ENCODE results near the gene SIT1.

The SIT1 gene

DNA sequence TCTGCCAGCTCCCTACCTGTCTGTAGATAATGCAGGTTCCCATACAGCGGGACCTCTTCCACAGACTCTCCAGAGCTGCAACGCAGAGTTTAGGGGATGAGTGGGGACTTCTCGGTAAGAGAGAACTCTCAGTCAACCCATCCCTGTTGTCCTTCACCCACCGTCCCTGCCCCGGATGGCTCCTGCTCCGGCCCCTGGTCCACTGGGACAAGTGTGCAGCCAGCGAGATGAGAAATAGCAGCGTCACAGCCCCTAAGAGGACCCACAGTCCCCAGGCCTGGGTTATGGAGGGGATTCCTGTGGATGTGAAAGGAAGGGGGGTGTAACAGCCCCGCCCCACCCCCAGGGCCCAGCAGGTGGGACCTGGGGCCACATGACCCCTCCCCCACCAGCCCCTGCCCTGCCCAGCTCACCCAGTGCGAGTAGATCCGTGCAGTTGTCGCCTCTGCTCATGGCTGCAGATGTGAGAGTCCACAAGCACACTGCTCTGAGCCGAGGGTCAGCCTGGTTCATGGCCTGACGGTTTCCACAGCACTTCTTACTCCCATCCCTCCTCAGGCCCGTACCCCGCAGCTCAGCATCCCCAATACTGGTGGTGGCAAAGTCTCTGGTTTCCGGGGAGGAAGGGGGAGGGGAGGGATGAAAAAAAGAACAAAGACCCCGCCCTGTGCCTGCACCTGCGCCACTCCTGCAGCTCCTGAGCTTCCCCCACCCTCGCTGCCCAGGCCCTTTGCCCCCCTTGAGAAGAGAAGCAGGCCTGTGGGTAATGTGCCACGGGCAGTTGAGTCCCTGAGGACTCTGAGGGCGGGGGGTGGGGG is at the start of gene SIT1:
SIT1 (minus strand) TSS at position 591 of the 818 bp plus-strand sequence; CDS start at position 513, 78 bp downstream.
- DNase-seq (ENCODE audit: low spot score) = peak; percentile 50

GRCh38 chr9:35700031-35700430 is 49.3 kb upstream of the SIT1 start:
- no peak for DNase-seq (ENCODE audit: low spot score)

DNA sequence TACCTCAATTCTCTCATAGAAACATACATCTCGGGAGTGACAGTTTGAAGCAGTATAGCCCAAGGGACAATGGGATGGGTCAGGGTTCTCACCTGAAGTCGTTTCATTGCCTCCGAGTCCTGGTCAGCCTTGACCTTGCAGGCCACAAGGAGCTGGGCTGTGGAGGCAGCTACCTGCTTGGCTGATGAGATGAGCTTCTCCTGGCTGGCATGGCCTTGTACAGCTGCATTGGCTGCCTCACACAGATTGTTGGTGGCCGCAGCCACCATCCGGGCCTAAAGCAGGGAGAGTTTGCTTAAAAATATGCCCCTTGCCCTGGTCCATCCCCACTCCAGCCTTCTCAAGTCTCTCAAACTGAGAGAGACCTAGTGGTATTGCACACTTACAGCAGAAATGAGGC is 47.5 kb upstream of the SIT1 start:
- no peak for DNase-seq (ENCODE audit: low spot score)

DNA sequence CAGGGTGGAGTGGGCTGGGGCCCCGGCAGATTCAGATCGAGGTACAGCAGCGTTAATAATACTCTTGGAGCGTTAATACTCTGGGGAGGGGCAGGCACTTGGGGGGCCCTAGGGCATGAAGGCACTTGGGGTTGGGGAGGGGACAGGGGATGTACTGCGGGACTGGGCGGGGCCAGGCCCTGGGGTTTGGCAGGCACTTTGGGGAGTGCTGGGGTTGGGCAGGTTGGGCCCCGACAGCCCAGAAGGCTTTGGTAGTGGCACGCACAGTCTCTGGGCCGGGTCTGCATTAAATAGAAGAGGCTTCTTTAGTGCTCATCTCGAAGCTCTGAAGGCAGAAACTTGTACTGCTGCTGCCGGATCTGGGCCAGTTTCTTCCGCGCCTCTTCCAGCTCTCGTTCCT is 46.8 kb upstream of the SIT1 start:
- DNase-seq (ENCODE audit: low spot score) = no peak

DNA sequence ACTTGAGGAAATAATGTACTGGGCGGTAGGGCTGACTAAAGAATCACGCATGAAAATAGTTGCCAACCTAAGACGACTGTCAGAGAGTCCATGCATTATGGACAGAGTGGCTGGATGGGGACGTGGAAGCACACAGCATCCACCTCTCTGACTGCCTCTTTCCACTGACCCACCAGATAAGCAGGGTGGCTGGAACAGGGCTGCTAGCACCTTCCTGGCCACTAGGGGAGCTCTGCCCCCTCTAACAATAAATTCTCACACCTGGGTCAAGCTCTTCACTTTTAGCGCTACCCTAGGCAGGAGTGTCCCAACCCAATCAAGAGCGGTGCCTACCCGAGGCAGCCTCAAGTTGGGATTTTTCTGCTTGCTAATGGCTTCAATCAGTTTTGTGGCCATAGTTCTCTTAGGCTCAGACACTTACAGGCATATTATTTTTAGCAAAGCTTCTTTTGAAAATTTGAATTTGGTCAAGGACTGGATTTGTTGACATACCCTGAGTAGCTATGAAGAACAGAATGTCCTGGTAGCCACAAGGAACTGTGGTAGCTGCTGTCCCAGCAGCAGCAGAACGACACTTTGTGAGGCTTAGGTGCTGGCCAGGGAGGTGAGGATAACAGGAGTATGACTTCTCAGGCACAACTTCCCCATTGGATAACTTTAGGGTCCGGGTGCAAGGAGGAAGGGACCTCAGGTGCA is 45.9 kb upstream of the SIT1 start:
- DNase-seq (ENCODE audit: low spot score) = peak; percentile 78

DNA sequence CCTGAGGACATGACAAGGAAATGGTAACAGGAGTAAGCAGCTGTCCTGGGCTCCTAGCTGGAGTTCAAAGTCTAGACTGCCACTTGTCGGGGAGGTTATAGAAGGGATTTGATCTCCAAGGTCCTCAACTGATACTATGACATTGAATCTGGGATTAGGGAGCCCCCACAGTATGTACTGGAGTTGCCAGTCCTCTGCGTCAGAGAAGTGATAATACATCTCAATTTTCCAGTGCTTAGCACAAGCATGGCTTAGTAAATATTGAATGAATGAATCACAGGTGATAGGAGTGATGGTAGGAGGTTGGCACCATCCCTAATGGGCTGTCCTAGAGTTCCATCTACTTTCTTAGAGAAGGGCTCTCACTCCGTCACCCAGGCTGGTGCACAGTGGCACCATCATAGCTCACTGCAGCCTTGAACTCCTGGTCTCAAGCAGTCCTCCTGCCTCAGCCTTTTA is 45.2 kb upstream of the SIT1 start:
- no peak for DNase-seq (ENCODE audit: low spot score)

GRCh38 chr9:35691757-35692301 is 41.1 kb upstream of the SIT1 start:
- no peak for DNase-seq (ENCODE audit: low spot score)

DNA sequence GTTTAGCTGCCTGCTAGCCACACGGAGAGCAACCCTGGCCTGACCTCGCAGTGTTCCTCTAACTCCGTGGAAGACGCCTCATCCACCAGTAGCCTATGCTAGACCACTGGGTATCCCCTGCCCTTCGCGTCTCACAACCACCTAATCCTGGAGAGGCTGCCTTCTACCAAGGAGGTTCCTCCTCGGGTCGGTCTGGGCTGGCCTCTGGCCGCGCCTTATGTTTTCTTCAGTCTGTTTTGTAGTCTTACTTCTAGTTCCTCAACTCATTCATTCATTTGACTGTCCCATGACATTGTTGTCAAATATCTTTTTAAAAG is 40.6 kb upstream of the SIT1 start:
- no peak for DNase-seq (ENCODE audit: low spot score)

- peak; percentile 46 for DNase-seq (ENCODE audit: low spot score)
Observed at GRCh38 chr9:35690614-35691333, 40.0 kb upstream of the SIT1 start.

- no peak for DNase-seq (ENCODE audit: low spot score)
Observed at GRCh38 chr9:35690294-35690613, 39.5 kb upstream of the SIT1 start.

- no peak for DNase-seq (ENCODE audit: low spot score)
Observed at GRCh38 chr9:35689542-35690293, 39.0 kb upstream of the SIT1 start, which contains the start of gene TPM2. TSS of gene TPM2 (minus strand) at chr9:35689925. CDS start at chr9:35689817, 108 bp downstream.

- DNase-seq (ENCODE audit: low spot score) = no peak
Observed at GRCh38 chr9:35688558-35689541, 38.1 kb upstream of the SIT1 start.

GRCh38 chr9:35687972-35688557 is 37.3 kb upstream of the SIT1 start:
- DNase-seq (ENCODE audit: low spot score) = no peak

GRCh38 chr9:35687306-35687705 is 36.6 kb upstream of the SIT1 start:
- DNase-seq (ENCODE audit: low spot score) = no peak

GRCh38 chr9:35686222-35687203 is 35.8 kb upstream of the SIT1 start:
- DNase-seq (ENCODE audit: low spot score) = no peak

DNA sequence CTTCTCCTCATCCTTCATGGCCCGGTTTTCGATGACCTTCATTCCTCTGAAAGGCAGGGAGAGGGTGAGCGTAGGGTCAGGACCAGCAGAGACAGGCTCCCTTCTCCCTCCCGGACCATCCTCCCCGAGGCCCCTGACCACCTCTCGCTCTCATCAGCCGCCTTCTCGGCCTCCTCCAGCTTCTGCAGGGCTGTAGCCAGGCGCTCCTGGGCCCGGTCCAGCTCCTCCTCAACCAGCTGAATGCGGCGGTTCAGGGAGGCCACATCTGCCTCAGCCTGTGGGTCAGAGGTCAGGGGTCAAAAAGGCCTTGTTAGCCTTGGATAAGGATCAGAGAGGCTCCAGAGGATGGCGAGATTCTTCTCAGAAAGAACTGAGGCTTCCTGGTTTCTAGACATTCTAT is 34.8 kb upstream of the SIT1 start:
- no peak for DNase-seq (ENCODE audit: low spot score)

DNA sequence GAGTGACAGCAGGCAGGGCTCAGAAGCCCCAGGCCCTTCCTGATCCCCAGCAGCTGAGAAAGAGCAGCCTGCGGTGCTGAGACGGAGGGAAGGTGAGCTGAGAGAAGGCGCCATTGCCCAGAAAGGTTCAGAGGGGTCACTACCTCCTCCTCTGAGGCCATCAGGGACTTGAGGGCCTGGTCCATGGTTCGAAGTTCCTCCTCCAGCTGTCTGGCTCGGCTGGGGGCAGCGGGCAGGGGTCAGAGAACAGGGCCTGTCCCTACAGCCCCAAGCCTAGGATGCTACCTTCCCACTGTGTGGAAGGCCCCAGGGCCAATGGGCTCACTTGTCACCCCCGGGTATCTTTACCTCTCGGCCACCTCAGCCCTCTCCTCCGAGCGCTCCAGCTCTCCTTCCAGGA is 34.2 kb upstream of the SIT1 start:
- DNase-seq (ENCODE audit: low spot score) = no peak

DNA sequence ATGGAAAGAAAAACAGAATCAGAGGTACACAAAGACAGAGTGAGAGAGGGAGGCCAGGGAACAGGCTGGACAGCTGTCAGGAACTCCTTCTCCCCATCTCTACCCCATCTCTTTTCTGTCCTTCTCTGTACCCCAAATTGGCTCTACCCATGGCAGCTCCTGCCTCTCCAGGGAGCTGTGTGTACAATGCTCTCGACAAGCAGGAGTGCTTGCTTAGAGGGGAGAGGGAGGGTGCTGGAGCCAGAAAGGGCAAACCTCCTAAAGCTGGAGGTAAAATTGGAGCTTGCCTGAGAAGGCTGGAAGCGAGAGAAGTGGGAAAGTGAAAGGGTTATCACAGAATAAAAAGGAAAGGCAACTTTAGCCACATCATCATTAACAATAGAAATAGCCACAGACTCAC is 32.6 kb upstream of the SIT1 start:
- no peak for DNase-seq (ENCODE audit: low spot score)

Data from germinal center (tissue), 1 donor.